Upper lobe of left lung (tissue), 6 donors: ENCODE data around the gene AZI2. TPM values are rescaled to one million over a fixed set of nuclear protein-coding genes. Genes with fewer than 3 reads are reported as not detected.

Experiments used
- ATAC-seq, 2 donors: fragments of 200-7000 bp; cut with Tn5 transposase; one replicate each; pipeline ENCODE4 v1.9.1; 2022; ENCODE audit warnings: mild to moderate bottlenecking in 2 of 2, moderate library complexity in 2 of 2; ENCODE audit not compliant: low FRiP score in 2 of 2
- DNase-seq, 2 donors: peaks; one replicate each; pipeline ENCODE4 v3.0.0-alpha.2; 2019 to 2020
- H3K27ac ChIP-seq, 4 donors: fragments of 200-600 bp; sonication (generic); one replicate each; pipeline ENCODE4 v1.5.1; 2016 to 2019
- H3K27me3 ChIP-seq, 4 donors: fragments of 200-600 bp; sonication (generic); one replicate each; pipeline ENCODE4 v1.5.1; 2017 to 2019
- H3K36me3 ChIP-seq, 4 donors: fragments of 200-600 bp; sonication (generic); one replicate each; pipeline ENCODE4 v1.5.1; 2016 to 2019
- H3K4me1 ChIP-seq, 4 donors: fragments of 200-600 bp; sonication (generic); one replicate each; pipeline ENCODE4 v1.5.1; 2018 to 2019
- H3K4me3 ChIP-seq, 4 donors: fragments of 200-600 bp; sonication (generic); one replicate each; pipeline ENCODE4 v1.5.1; 2017 to 2019; ENCODE audit warnings: mild to moderate bottlenecking in 2 of 4, moderate library complexity in 1 of 4
- H3K9me3 ChIP-seq, 4 donors: fragments of 200-600 bp; sonication (generic); one replicate each; pipeline ENCODE4 v1.5.1; 2018 to 2019
- EP300 ChIP-seq, 4 donors: sonication (generic); formaldehyde crosslinking; IDR thresholded peaks; one replicate each; pipeline ENCODE4 v1.5.1; 2017; ENCODE audit warnings: antibody characterized with exemption in 4 of 4, control low read depth in 2 of 4
- POLR2A ChIP-seq, 4 donors: fragments of 450-650 bp; IDR thresholded peaks; one replicate each; pipeline ENCODE4 v1.5.1; 2016 to 2017; ENCODE audit warnings: antibody characterized with exemption in 4 of 4, mild to moderate bottlenecking in 2 of 4
- POLR2AphosphoS5 ChIP-seq, 2 donors: sonication (generic); formaldehyde crosslinking; IDR thresholded peaks; one replicate each; pipeline ENCODE4 v1.5.1; 2017; ENCODE audit warnings: antibody characterized with exemption in 2 of 2
- WGBS, 2 donors: methylation state at CpG; one replicate each; pipeline ENCODE4 v1.1.5; 2017 to 2018; 5-methylcytosine and 5-hydroxymethylcytosine counted together
- total RNA-seq, 6 donors: library from RNA; depleted of rRNA in 4 of 6; stranded (reverse); fragments of >200 nt in 4 of 6; gene quantifications; one replicate each; pipeline versions ENCODE4 v1.1.0 to v1.2.1, GENCODE V29; 2016 to 2021
- TF ChIP-seq, protein P1 (sequence below), 6 experiments: fragments of 450-650 bp in 4 of 6; fragments of 200-600 bp in 2 of 6; sonication (generic) in 2 of 6; IDR thresholded peaks; one replicate each; pipeline ENCODE4 v1.5.1; 2016 to 2019; ENCODE audit warnings: antibody characterized with exemption in 6 of 6
- donor health status: DM: no; HTN: no; CAD: no; lungs with moderate emphysema.
- donor health status: DM: no; HTN: yes; CAD: no; lungs with severe emphysema.

The AZI2 gene
- total RNA-seq, 6 donors from 2014 or later = 48.2 to 101 (median 70.7) TPM

DNA sequence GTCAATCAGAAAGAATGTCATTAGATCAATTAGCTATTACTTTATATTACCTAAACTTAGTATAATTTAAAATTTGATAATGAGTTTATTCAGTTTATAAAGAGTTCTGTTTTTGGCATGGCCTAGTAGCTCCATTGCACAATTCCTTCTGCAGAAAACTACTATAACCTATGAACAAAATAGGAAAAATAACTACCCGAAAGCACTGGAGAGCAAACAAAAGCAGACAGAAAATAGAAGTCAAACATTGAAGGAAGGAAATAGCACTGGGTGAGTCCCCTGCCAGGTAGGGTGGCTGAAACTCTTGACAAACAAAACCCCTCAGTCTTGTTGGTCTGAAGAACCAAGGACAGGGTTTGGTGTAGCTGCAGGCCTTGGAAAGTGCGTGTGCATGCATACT is 69.7 kb downstream of the AZI2 start:
- 62 to 71% methylated on average over 2 of the region's 2 CpGs for WGBS, 2 donors
- Histone ChIP-seq H3K27ac (no peak overlapping the region), H3K9me3 (peaks cover 0 to under 1% (median 0%) of the 10 kb centered on the region in 4 donors), H3K4me3 (no peak overlapping the region), H3K27me3 (no peaks in the 10 kb centered on the region), H3K36me3 (peaks cover 0 to 12% (median 2%) of the 10 kb centered on the region in 4 donors), H3K4me1 (peaks cover 0 to 6% (median 2%) of the 10 kb centered on the region in 4 donors)
- ATAC-seq = no peak
- DNase-seq = no peak
- TF ChIP-seq POLR2AphosphoS5 (IDR thresholded peaks at IDR 0.05) (no peak), EP300 (IDR thresholded peaks at IDR 0.05) (no peak), POLR2A (IDR thresholded peaks at IDR 0.05) (no peak)
- TF ChIP-seq, protein P1, sequence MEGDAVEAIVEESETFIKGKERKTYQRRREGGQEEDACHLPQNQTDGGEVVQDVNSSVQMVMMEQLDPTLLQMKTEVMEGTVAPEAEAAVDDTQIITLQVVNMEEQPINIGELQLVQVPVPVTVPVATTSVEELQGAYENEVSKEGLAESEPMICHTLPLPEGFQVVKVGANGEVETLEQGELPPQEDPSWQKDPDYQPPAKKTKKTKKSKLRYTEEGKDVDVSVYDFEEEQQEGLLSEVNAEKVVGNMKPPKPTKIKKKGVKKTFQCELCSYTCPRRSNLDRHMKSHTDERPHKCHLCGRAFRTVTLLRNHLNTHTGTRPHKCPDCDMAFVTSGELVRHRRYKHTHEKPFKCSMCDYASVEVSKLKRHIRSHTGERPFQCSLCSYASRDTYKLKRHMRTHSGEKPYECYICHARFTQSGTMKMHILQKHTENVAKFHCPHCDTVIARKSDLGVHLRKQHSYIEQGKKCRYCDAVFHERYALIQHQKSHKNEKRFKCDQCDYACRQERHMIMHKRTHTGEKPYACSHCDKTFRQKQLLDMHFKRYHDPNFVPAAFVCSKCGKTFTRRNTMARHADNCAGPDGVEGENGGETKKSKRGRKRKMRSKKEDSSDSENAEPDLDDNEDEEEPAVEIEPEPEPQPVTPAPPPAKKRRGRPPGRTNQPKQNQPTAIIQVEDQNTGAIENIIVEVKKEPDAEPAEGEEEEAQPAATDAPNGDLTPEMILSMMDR (IDR thresholded peaks at IDR 0.05) = no peak

DNA sequence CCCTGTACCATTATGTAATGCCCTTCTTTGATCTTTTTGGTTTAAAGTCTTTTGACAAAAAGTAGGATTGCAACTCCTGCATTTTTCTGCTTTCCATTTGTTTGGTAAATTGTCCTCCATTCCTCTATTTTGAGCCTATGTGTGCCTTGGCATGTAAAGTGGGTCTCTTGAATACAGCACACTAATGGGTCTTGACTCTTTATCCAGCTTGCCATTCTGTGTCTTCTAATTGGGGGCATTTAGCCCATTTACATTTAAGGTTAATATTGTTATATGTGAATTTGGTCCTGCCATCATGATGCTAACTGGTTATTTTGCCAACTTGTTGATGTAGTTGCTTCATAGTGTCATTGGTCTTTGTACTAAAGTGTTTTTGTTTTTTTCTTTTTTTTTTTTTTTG is 74.8 kb downstream of the AZI2 start:
- Histone ChIP-seq H3K4me3 (no peak overlapping the region), H3K9me3 (peaks cover 0 to 15% (median 9%) of the 10 kb centered on the region in 4 donors), H3K4me1 (peaks cover 0 to under 1% (median 0%) of the 10 kb centered on the region in 4 donors), H3K27me3 (no peaks in the 10 kb centered on the region), H3K36me3 (peaks cover 0 to 29% (median 2%) of the 10 kb centered on the region in 4 donors), H3K27ac (no peak overlapping the region)
- no peak for TF ChIP-seq POLR2A (IDR thresholded peaks at IDR 0.05)
- no peak for TF ChIP-seq EP300 (IDR thresholded peaks at IDR 0.05)
- TF ChIP-seq, protein P1 (IDR thresholded peaks at IDR 0.05) = no peak
- no peak for TF ChIP-seq POLR2AphosphoS5 (IDR thresholded peaks at IDR 0.05)
- ATAC-seq = no peak
- DNase-seq = no peak

Other genes starting within 250 kb of the AZI2 start
- gene CMC1, start 107.2 kb downstream of the AZI2 start, total RNA-seq = 10 to 100 TPM in 4 of 6 donors, 1 to 10 TPM in 2; 4.6 to 20.7 (median 14.1) TPM
- 1 to 10 TPM in 2 of 6 donors, under 1 TPM in 3, not detected in 1; 0.46 to 1.2 (median 0.89) TPM for gene ZCWPW2, start 103 bp downstream of the AZI2 start, total RNA-seq